GM18873 (cell line): ENCODE data around the gene SUSD3.
A peak's percentile ranks its signal among the peaks of the same experiment; 100 is the strongest.

Source experiments
- ATAC-seq: cut with Tn5 transposase; IDR thresholded peaks from one replicate; pipeline ENCODE4 v1.9.1; 2021; ENCODE audit warnings: mild to moderate bottlenecking, moderate library complexity, moderate number of reproducible peaks; ENCODE audit not compliant: unreplicated experiment, low FRiP score

The SUSD3 gene

DNA sequence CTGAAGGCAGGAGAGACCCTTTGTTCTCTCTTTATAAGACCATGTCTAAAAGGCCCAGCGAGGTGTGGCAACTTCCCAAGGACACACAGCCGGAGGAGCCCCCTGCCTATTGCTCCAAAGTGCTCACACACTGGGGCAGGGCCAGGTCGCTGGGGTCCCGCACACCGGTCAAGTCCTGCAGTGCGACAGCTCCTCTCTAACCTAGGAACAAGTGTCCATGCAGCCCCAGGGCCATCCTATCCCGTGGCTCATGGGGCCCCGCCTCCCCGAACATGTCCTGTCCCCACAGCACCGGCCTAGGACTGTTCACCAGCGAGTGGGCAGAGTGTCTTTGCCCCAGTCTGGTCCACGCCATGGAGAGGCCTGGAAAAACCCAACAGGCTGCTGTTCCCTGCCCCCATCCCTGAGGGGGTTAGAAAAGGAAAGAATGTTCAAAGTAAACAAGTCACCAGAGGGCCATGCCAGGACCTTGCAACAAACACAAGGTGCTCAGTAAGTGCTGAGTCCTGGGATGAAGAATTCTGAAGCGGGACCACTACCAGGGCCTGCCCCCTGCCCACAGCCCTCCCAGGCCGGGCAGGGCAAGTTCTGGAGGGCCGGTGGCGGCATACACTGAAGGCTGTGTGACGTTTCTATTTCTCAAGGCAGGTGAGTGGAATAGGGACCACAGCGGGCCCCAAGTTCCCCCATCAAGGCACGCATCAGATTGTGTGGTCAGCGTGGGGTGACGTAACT lies 74.6 kb downstream of the SUSD3 start:
- no peak for ATAC-seq

DNA sequence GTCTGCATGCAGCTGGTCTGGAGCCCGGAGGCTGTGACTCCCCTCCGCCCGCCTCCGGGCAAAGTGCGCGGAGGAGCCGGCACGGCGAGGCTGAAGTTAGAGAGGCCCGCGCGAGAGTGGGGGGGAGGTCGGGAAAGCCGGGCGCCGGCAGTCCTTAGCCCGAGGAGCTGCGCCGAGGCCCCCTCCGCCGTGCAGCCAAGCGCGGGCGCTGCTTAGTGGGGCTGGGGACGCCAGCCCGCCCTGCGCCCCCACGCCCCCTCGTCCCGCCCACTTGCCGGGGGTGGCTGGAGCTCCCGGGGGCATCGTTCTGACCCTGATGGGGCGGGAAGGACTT lies 75.1 kb downstream of the SUSD3 start:
- ATAC-seq: peak; percentile 36

DNA sequence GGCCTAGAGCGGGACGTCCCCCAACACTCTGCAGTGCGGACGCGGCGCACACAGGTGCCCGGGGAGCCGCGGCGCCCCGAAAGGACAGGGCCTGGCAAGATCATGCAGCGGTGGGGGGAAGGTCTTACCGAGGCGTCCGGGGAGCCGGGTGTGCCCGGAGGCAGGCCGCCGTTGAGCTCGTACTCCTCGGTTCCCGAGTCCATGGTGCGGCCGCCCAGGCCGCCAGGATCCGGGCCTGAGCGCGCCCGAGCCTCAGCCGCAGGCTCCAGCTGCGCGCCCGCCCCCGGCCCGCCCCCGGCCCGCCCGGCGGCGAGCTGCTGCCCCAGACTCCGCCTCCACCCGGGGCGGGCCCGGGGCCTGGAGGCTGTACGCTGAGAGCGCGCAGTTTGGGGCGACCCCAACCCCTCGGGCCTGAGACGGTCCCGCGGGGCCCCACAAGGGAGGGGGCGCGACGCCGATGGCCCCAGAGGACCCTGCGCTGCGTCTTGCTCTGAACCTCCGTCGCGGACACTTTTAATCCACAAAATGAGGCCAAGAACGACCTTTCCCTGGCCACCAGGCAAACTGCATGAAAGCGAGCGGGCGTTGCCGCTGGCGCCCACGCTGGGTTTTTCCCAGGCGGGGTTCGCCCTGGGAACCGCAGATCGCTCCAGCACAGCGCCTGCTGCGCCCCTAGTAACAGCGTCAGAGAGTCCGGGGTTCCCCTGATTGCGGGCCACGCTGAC lies 75.7 kb downstream of the SUSD3 start, which contains the start of gene NINJ1:
NINJ1 (minus strand) TSS at position 237 of the 725 bp plus-strand sequence; CDS start at position 203, 34 bp downstream.
- ATAC-seq: peak; percentile 55
